ENCODE results near the gene UBD. TPM values are rescaled to one million over a fixed set of nuclear protein-coding genes. Genes with fewer than 3 reads are reported as not detected.

UBD gene
- total and polyA plus RNA-seq, 10 of the 15 experiments (the other 5 are each of a cell fraction or from before 2014, with no cell fraction given): 23.4 to 101 (median 35.7) TPM

DNA sequence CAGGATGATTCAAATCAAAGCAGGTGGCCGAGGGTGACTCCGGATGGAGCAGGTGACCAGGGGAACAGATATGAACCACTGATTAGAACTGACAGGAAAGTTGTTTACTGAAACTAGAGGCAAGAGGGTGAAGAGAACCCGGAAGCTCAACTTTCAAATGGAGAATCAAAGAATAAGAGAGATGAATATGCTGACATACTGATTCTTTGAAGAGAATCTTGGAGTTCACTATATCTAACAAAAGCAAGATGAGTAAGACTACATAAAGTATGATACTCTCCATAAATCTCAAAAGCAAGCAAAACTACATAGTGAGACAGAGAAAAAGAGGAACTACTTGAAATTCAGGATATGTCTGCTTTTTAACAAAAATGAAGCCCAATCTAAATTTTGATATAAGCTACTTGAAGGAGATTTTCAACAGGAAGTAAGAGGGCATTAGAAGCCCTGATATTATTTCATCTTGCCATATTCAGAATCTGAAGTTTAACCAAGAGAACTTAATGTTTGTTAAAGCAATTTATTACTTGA lies 4.0 kb upstream of the UBD start:
- 11% methylated on average over 3 of the region's 3 CpGs for WGBS (ENCODE audit: insufficient coverage, insufficient replicate concordance, low lambda C conversion rate, missing lambda C conversion rate)
- RAD21 ChIA-PET (ENCODE audit: unreplicated experiment): no interaction called here
- Histone ChIP-seq H3K27me3 (replicated peaks in 1 of 2; ENCODE audit: control insufficient read depth in 2 of 2, insufficient read depth in 2 of 2, low read length in 1 of 2) (no peaks in the 10 kb centered on the region; a peak in 1 of 4 replicates), H3K36me3 (ENCODE audit: control insufficient read depth in 2 of 2, insufficient read depth in 2 of 2, low read length in 1 of 2) (no peaks in the 10 kb centered on the region), H3K4me2 (ENCODE audit: control insufficient read depth, insufficient read depth) (no peak overlapping the region), H3K4me3 (no peak overlapping the region), H3K4me1 (ENCODE audit: control insufficient read depth, insufficient read depth, low read length) (0 out of 2 replicates have a peak, but pooled peaks cover 2% of the 10 kb centered on the region), H3K9ac (ENCODE audit: control insufficient read depth, insufficient read depth, low read length) (no peak overlapping the region), H3K9me3 (replicated peaks; ENCODE audit: control insufficient read depth, insufficient read depth, low read length) (no peaks in the 10 kb centered on the region), H2AFZ (ENCODE audit: control insufficient read depth, low read depth, low read length) (peak overlapping the region; percentile 16), H3K79me2 (ENCODE audit: control insufficient read depth, insufficient read depth, low read length) (no peaks in the 10 kb centered on the region), H3K27ac (ENCODE audit: control insufficient read depth, insufficient read depth) (no peak overlapping the region), H4K20me1 (ENCODE audit: control insufficient read depth, insufficient read depth) (no peaks in the 10 kb centered on the region)
- DNase-seq (ENCODE audit: low read depth, low spot score) (no peak), FAIRE-seq (no peak), ATAC-seq (no peak)
- intact Hi-C loops (cut with micrococcal nuclease; ENCODE audit: unreplicated experiment): no loop called here
- TF ChIP-seq SUZ12 (IDR thresholded peaks at IDR 0.05; ENCODE audit: unreplicated experiment) (no peak), POLR2A (IDR thresholded peaks at IDR 0.05; ENCODE audit: low read depth, low read length) (no peak), NBN (IDR thresholded peaks at IDR 0.05) (no peak), RCOR1 (conservative IDR thresholded peaks at IDR 0.05; ENCODE audit: low read depth, low read length) (no peak), CBFB (IDR thresholded peaks at IDR 0.05; ENCODE audit: low read depth) (no peak), JUNB (IDR thresholded peaks at IDR 0.05) (no peak), BHLHE40 (IDR thresholded peaks at IDR 0.05; ENCODE audit: borderline replicate concordance in 1 of 2, low read depth in 2 of 2, low read length in 1 of 2) (no peak), ETV6 (conservative IDR thresholded peaks at IDR 0.05 in 1 of 2, IDR thresholded peaks at IDR 0.05 in 1 of 2; ENCODE audit: borderline replicate concordance in 1 of 2, low read depth in 1 of 2) (no peak), RFX5 (IDR thresholded peaks at IDR 0.05; ENCODE audit: low read depth, low read length) (no peak), RUNX3 (IDR thresholded peaks at IDR 0.05; ENCODE audit: low read length) (no peak), SUPT20H (IDR thresholded peaks at IDR 0.05; ENCODE audit: borderline replicate concordance, control insufficient read depth, low read depth, low read length) (no peak)
- TF ChIP-seq, protein P1, sequence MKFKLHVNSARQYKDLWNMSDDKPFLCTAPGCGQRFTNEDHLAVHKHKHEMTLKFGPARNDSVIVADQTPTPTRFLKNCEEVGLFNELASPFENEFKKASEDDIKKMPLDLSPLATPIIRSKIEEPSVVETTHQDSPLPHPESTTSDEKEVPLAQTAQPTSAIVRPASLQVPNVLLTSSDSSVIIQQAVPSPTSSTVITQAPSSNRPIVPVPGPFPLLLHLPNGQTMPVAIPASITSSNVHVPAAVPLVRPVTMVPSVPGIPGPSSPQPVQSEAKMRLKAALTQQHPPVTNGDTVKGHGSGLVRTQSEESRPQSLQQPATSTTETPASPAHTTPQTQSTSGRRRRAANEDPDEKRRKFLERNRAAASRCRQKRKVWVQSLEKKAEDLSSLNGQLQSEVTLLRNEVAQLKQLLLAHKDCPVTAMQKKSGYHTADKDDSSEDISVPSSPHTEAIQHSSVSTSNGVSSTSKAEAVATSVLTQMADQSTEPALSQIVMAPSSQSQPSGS (IDR thresholded peaks at IDR 0.05; ENCODE audit: low read length): no peak
- TF ChIP-seq, protein P2, sequence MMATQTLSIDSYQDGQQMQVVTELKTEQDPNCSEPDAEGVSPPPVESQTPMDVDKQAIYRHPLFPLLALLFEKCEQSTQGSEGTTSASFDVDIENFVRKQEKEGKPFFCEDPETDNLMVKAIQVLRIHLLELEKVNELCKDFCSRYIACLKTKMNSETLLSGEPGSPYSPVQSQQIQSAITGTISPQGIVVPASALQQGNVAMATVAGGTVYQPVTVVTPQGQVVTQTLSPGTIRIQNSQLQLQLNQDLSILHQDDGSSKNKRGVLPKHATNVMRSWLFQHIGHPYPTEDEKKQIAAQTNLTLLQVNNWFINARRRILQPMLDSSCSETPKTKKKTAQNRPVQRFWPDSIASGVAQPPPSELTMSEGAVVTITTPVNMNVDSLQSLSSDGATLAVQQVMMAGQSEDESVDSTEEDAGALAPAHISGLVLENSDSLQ (IDR thresholded peaks at IDR 0.05): no peak
- TF ChIP-seq, protein P3, sequence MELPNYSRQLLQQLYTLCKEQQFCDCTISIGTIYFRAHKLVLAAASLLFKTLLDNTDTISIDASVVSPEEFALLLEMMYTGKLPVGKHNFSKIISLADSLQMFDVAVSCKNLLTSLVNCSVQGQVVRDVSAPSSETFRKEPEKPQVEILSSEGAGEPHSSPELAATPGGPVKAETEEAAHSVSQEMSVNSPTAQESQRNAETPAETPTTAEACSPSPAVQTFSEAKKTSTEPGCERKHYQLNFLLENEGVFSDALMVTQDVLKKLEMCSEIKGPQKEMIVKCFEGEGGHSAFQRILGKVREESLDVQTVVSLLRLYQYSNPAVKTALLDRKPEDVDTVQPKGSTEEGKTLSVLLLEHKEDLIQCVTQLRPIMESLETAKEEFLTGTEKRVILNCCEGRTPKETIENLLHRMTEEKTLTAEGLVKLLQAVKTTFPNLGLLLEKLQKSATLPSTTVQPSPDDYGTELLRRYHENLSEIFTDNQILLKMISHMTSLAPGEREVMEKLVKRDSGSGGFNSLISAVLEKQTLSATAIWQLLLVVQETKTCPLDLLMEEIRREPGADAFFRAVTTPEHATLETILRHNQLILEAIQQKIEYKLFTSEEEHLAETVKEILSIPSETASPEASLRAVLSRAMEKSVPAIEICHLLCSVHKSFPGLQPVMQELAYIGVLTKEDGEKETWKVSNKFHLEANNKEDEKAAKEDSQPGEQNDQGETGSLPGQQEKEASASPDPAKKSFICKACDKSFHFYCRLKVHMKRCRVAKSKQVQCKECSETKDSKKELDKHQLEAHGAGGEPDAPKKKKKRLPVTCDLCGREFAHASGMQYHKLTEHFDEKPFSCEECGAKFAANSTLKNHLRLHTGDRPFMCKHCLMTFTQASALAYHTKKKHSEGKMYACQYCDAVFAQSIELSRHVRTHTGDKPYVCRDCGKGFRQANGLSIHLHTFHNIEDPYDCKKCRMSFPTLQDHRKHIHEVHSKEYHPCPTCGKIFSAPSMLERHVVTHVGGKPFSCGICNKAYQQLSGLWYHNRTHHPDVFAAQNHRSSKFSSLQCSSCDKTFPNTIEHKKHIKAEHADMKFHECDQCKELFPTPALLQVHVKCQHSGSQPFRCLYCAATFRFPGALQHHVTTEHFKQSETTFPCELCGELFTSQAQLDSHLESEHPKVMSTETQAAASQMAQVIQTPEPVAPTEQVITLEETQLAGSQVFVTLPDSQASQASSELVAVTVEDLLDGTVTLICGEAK (IDR thresholded peaks at IDR 0.05; ENCODE audit: borderline replicate concordance): no peak
- CTCF ChIA-PET: interaction anchor here (0.7 kb wide), 1 partner anchor 12 kb away, joined by 3 read pairs; no protein-coding TSS in a partner anchor
- SMC1A ChIA-PET (ENCODE audit: uncharacterized antibody, unreplicated experiment): interaction anchor here (1.5 kb wide), 1 partner anchor 13 kb away, joined by 4 read pairs; a partner anchor contains a TSS
- in situ Hi-C loops (cut with MboI): no loop called here
- BruUV-seq (replicated peaks): no TSS peak
- POLR2A ChIA-PET: no interaction called here

Data from GM12878 (cell line).